GM18511 (cell line): ENCODE results near the gene RALGPS1.

Experiments
- ATAC-seq: cut with Tn5 transposase; IDR thresholded peaks from one replicate; pipeline ENCODE4 v1.9.1; 2021; ENCODE audit warnings: mild to moderate bottlenecking, moderate library complexity; ENCODE audit not compliant: unreplicated experiment

Gene RALGPS1

DNA sequence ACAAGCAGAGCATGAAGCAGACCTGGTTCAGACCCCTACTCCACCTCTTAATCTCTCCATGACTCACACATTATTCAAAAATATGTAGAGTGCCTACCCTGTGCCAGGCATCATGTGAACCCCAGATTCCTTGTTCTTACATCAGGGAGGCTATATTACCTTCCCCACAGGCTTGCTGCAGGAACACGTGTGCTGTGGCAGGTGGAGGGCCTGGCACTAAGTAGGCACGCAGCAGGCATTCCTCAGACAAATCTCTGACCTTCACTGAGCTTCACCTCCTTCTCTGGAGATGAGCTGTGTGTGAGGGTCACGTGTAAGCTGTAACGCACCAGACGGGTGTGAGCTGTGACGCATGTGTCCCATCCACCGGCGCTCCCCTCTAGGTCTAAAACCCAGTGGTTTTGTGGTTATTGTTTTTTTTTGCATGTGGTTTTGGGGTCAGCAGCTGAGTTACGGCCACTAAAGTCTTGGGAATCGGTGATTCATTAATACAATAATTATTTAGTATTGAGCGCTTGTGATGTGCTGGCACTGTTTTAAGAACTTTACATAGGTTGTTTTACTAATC is 177.5 kb downstream of the RALGPS1 start:
- no peak for ATAC-seq

DNA sequence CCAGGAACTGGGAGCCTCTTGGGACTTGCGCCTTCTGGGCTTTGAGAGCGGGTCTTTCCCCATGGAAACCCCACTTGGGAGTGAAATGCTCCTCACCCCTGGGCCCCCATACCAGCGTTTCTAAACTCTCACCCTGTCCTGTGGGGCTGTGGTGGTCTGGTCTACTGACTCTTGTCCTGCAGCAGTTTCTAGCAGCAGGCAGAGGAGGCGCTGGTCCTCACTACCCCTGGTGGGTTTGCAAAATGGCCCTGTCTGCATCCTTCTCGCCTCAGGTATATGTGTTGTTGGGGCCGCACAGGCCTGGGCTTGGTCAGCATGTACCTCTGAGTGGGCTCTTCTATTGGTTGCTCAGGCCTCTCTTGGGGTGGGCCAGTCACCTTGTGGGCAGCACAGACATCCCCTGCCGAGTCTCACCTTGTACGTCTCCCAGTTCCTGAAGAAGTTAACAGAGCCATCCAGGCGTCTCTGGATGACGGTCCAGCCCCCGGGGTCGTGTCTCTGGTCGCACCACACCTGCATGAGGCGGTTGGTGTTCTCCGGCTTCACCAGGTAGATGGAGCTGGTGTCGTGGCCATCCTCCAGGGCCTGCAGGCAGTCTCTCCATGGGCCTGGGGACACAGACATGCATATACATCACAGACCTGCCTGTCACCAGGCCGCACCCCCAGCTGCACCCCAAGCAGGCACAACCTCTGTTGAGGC is 178.9 kb downstream of the RALGPS1 start:
- no peak for ATAC-seq

DNA sequence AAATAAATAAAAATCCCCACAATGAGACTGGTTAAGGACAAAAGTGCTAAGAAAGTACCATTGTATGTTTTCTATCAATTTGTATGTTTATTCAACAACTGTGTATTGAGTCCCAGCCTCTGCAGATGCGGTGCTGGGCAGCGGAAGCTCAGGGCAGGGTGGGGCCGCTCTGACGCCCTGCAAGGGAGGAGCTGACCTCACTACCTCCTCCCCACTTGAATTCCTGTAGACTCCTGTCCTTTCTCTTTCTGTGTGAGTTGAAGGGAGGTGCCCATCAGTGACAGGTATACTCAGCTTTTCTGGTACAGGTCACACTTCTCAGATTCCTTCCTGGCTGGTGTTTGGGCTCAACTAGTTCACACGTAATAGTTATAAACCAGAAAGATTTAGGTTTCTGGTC is 180.8 kb downstream of the RALGPS1 start:
- ATAC-seq, result no peak

DNA sequence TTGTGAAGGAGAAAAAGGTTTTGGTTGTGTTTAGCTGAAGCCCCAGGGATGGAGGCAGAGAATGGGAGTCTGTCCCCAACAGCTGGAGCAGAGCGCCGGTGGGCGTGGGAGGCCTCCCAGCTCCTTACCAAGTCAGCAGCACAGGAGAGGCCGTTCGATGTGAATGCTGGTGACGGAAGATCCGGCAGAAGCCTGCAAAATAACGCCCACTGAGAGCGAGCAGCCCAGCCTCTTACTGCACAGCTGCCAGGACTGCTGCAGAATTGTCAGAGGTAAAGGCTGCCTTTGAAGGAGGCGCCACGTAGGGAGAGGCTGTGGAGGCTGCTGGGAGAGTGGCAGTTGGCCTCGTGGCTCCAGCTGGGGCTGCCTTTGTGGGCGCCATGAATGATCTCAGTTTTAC is 181.6 kb downstream of the RALGPS1 start:
- ATAC-seq, result no peak

DNA sequence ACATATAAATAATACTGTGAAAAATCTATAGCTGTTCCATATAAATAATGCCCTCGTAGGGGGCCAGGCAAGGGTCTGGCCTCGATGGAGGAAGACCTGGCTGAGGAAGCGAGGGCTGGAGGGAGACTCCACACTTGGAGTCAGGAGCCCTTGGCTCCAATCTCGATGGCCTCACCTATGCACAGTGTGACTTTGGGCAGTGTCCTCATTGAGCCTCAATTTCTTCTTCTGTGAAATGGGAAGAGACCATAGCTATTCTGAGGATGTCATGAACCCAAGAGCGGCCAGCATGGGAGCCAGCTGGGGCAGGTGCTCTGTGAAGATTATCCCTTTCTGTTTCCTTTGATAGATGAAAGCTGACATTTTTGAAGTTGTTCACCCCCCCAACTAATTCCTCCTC is 183.1 kb downstream of the RALGPS1 start:
- no peak for ATAC-seq

DNA sequence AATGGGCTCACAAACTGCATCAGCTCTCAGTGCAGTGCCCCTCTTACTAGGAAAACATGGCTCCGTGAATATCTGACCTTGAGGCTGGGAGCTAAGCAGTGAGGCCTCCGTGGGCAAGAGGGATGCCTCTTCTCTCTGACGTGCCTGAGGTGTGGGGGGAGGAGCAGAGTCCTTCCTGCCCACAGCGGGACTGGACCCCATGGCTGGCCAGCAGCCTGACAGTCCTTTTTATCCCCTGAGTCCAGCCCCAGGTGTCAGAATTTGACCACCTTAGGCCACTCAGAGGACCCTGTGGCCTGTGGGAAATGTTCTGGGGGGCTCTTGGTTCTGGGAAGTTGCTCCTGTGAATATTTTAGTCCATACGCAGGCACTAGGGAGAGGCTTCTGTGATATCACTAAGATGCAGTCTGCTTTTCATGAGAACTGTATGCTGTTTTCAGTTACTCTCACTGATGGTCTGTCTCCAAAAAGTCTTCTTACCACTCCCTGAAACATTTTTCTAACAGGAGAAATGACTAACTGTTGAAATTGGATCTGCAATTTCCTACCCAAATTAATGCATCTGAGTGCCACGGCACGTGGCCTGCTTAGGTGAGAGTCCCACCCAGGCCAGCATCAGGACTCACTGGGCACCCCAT is 184.5 kb downstream of the RALGPS1 start:
- no peak for ATAC-seq

DNA sequence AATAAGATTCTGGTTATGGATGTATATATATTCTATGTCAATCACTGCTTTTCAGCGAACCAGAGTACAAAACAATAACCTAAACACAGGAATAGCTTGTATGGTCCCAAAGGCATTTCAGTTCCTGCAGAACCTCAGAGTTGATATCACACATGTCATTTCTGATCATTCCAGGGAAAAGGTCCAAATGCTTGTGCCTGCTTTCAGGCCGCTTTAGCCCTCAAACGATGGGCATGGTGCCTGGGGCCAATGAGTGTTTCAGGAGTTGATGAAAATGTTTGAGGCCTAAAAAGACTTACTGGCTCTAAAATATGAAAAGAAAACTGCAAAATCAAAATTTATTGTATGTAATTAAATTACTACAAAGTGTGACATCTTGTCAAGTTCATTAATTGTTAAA is 185.1 kb downstream of the RALGPS1 start:
- ATAC-seq, result no peak

DNA sequence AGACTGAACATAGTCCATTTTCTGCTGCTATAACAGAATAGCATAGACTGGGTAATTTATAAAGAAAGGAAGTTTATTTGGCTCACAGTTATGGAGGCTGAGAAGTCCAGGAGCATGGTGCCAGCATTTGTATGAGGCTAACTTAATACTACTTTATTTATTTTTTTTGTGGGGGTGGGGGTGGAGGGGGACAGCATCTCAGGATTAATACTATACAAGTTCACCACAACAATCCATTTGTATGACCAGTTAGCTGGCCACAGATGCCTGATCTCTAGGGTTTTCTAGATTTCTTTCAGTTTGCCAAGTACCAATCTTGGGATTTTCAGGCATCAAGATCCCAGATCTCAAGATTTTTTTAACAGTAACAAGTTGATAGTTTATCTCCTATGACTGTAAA is 187.6 kb downstream of the RALGPS1 start:
- no peak for ATAC-seq

DNA sequence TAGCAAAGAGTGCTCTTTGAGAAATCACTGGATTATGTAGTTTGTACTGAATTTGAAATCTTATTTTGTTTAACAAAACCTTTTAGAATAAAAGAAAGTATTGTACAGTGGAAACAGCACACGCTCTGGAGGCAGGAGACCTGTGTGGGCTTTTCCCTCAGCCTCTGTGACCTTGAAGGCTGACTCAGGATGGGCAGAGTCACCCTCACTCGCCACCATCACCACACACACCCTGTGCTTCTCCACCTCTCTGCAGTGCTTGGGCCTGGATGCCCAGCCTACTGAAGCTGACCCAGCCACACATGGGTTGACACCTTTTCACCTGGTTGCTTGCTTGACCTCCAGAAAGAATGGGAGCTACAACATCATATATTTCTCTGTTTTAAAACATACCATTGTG is 188.2 kb downstream of the RALGPS1 start:
- no peak for ATAC-seq

DNA sequence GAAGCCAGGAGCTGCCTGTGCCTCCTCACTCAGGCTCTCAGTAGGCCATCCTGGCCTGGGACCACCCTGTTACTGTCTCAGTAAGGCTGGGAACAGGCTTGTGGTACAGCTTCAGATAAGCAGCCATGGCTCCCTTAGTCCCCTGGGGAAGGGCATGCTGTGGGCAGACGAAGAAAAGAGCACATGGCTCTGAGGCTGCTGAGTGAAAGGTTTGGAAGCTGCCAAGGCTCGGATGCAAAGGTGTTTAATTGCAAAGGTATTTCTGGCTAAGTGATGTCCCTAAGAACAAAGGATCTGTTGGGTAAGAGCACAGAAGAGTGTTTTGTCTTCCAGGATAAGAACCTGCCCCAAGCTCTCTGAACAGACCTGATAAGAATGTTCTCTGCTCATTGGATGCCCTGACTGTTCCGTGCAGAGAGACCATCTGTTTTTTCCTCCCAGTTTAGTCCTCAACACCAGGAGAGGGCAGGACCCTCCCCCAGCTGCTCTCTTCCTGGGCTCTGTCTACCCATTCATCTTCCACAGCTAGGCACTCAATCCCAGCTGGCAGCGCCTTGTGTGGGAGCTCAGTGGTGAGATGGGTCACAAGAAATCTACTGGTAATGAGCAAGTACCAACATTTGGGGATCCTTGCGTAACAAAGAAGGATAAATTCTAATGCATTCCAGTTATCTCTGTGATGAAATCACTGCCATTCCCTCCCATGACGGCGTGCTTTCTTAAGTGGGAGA is 190.2 kb downstream of the RALGPS1 start:
- no peak for ATAC-seq

DNA sequence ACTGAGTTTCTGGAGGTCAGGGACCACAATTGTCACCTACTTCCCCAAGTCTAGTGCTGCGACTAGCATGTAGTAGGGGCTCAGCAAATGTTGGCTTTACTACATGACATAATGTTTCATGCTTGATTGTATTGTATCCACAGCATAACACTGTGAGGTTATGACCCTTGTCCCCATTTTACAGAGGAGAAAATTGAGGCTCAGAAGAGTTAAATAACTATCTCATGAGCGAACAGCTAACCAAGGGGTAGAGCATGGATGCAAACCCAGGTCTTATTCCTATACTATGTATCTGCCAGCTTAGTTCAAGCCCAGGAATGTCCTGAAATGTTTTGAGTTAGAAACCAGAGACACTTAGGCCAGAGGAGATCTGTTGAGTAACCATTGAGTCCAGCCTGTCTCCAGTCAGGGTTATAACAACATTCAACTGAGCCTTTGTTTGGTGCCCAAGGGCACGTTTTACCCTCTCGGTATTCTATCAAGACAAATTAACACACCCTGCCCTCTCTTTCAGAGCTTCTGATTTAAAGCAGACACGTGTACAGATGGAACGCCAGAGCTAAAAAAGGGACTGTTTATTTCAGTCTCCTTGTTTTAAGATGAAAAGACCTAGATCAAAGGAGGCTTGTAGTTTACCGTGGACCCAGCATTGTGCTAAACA is 191.4 kb downstream of the RALGPS1 start:
- no peak for ATAC-seq

DNA sequence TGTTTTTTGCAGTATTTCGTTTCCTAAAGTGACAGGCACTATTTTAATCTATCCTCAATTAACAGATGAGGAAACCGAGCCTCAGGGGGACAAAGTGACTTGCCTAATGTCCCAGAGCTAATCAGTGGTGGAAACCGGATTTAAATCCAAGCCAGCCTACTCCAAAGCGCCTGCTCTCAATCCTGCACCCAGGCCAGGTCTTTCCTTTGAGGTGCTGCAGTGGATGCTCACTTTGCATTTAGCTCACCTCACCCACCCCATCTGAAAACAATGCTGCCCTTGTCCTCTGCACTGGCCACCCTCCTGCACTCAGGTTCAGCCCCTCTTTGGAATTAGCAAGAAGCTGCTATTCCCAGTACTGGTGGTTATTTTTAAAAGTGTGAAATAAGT is 191.9 kb downstream of the RALGPS1 start:
- ATAC-seq, result no peak

DNA sequence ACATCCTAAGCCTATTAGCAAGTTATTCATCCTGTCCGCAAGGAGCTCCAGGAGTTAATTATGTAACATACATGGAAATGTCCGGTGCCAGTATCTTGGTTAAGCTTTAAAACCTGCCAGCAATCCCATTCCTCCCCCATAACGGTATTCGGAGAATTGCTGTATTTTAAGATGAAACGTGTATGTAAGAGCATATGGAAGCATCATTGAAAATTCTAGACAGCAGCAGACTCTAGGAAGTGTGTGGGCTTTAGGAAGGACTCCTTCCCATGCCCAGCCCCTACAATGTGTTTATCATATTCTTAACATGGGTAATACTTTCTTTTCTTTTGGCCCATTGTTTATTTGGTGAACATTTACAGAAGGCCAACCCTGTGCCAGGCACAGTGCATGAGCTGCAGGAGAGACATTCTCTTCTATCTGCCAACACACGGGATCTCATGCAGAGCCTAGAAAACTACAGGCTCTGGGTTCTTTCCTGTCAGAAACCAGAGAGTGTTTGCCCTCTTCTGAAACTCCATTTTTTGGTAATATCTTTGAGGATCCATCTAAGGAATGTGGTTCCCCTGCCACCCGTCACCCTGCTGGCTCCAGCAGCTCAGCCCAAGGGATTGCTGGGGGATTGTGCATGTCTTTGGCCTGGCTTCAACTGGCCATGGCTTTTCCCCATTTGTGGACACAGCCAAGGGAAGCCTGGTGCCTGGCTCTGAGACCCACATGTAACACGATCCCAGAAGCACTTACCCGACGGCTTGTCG is 192.8 kb downstream of the RALGPS1 start:
- ATAC-seq, result no peak

DNA sequence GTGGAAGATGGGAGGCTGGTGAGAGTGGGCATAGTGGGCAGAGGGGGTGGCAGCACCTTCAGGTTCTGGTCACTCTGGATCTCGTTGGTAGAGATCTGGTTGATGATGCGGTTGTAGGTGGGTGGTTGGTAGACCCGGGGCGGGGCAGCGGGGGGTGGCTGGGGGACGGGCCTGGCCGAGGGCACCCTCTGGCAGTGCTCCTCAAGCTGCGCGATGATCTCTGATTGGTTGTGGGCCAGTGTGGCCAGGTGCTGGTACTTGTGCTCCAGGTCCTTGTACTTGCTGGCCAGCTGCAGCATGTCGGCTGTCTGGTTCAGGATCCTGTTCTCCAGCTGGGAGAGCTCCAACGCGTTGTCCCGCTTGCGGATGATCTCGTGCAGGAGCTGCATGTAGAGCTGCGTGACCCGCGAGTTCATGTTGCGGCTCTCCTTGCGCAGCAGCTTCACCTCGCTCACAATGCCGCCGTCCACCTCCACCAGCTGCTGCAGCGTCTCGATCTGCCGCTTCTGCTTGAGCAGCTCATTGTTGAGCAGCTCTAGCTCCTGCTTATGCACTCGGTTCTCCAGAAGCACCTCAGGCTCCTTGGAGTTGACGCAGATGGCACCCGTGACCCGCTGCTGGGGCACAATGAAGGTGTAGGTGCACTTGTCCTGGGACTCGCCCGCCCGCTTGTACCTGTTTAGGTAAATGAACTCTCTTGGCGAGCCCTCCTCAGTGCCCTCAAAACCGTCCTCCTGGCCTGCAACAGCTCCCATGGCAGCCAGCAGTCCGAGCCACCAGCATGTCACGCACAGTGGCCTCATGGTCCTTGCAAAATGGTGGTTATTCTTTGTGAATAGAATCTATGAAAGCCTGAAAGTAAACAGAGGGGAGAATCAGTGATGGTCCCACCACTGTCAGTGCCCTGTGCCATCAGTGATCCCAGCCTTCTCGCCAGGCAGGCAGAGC is 193.6 kb downstream of the RALGPS1 start:
- ATAC-seq, result no peak

DNA sequence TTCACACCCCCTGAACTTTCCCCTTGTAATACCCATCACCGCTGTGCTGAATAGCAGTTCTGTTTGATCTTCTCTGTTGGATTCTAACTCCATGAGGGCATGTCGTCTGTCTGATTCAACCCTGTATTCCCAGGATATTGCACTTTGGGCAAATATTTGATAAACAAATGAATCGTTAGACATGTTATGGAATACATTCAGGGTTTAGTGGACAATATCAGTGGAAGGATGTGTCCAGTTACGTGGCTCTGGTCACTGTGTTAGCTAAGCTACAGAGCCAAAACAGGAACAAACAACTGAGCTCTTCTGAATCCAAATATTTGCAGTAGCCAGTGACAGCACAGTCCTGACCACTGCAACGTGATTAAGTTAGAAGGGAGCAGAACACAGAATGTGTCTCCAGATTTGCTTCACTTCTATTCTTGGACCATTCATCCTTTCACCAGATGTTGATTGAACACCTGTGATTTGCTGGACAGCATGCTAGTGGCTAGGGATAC is 194.7 kb downstream of the RALGPS1 start:
- no peak for ATAC-seq

DNA sequence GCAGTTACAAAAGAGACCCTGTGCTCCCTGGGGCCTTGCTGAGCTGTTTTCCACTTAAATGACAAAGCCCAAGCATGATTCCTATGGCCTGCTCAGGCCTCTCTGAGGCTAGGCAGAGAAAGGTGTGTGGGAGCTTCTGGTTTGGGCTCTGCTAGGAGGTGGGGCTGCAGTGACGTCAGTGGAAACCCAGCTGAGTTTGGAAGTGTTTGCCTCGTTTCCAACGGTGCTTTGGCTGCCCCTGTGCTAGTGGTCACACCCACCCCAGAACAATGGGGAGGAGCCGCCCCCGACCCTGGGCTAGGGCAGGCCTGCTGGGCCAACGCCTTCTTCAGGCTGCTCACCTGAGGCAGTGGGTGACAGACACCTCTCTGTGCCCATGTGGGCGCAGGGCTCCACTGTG is 197.5 kb downstream of the RALGPS1 start:
- no peak for ATAC-seq

DNA sequence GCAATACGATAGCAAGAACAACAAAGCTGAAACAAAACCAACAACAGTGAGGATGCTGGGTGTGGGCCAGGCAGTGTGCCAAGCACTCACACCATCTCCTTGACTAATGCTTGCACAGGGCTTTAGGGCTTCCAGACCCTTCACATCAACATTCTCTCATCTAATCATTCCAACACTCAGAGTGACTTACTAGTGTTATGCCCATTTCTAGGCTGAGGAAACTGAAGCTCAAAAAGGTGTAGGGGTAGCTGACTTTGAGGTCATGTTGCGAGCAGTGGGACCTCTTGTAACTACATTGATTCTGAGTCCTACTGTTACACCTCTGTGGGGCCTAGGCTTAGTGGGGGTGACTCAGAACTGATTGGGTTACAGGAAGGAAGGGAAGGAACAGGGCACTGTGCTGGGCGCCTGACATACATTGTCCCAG is 198.2 kb downstream of the RALGPS1 start:
- ATAC-seq, result no peak

DNA sequence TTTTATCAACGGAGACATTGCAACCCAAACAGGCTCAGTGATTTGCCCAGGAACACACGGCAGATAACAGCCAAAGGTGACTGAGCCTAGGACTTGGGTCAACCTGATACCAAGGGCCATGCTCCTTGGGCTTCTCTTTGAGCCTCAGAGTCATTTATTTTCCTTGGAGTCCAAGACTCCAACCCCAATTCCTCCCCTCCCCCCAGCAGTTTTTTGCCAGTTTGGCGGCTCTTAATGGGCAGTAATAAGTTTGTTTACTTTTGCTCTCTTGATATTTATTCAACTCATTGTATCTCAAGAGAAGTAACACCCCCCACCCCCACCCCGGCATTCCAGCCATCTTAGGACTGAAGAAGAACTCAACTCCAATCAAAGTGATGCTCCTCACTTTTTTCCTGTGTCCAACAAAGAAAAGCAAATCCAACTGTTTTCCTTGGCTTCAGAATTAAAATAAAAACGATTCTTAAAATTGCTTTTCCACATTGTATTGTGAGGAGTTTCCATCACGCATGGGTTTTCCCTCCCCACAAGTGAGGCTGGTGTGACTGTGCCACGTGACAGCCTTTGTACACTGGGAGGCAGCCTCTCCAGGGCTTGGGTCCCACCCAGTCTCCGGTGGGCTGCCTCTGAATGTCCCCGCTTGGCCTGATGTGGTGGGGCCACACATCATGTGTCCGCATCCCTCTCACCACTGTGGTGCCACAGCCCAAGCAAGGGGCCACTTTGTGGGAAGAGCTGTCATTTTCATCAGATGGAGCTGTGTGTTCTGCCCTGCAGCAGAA is 198.8 kb downstream of the RALGPS1 start:
- ATAC-seq, result no peak

DNA sequence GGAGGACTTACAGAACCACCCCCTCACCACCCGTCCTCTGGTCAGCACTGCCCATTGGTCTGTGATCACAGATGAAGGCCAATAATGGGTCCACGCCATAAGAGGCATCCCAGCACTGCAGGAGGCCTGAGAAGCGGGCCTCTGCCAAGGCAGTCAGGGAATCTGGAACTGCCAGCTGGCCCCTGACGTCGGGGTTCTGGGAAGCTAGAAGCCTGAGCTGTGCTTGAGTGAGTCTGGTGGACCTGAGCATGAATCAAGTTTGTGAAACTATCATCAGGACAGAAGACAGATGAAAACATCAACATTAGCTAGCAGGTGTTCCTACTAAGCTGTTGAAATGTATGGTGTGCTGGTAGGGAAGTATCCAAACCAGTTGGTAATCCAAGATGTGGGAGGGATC is 200.0 kb downstream of the RALGPS1 start:
- ATAC-seq, result no peak
